HepG2 (cell line): ENCODE measurements around the gene LILRB3. TPM values are rescaled to one million over a fixed set of nuclear protein-coding genes. Genes with fewer than 3 reads are reported as not detected.

Source experiments
- ATAC-seq: fragments of 200-7000 bp; cut with Tn5 transposase; 3 replicates; pipeline ENCODE4 v1.9.1; 2020; ENCODE audit warnings: mild to moderate bottlenecking, moderate library complexity
- BruUV-seq: library from RNA; stranded (reverse); fragments of 400-500 nt; replicated peaks from 2 replicates; lab custom pipeline; 2021; lab: Mats Ljungman, UMichigan
- CTCF ChIA-PET: fragments of 300-600 bp; formaldehyde crosslinking; extraction: SDS; loops from one replicate; lab custom pipeline; 2021; ENCODE audit warnings: low total read pairs, inconsistent platforms, low intra/inter-chr PET ratio; lab: Yijun Ruan, JAX
- POLR2A ChIA-PET: fragments of 350-600 bp; sonication (Branson Sonifier 250); formaldehyde crosslinking; loops from one replicate; lab custom pipeline; 2020; ENCODE audit warnings: antibody characterized with exemption, inconsistent platforms; lab: Yijun Ruan, JAX
- DNase-seq: peaks from one replicate; pipeline ENCODE4 v3.0.0-alpha.2; 2015; ENCODE audit warnings: low spot score
- FAIRE-seq: peaks from 3 replicates; lab custom pipeline; 2011; peaks lifted over from hg19 to GRCh38; lab: Jason Lieb, UNC
- H2AFZ ChIP-seq: one replicate; pipeline ENCODE4 v1.6.1; 2011; ENCODE audit warnings: low read length, inconsistent platforms
- H3K27ac ChIP-seq: fragments of 300-600 bp; 3 replicates; pipeline ENCODE4 v1.8.0; 2011; ENCODE audit warnings: mixed run types, mild to moderate bottlenecking, mixed read lengths, low read length, inconsistent platforms; ENCODE audit not compliant: insufficient read depth; ENCODE audit errors: extremely low read length
- H3K27me3 ChIP-seq, 2 experiments: fragments of 200-600 bp in 1 of 2; 2 replicates in 1 of 2; 3 replicates in 1 of 2; pipeline versions ENCODE4 v1.6.0 to v1.8.0; 2011; ENCODE audit warnings: low read length in 2 of 2, mild to moderate bottlenecking in 2 of 2, moderate library complexity in 2 of 2, inconsistent platforms in 1 of 2; ENCODE audit not compliant: insufficient read depth in 2 of 2, control insufficient read depth in 1 of 2
- H3K36me3 ChIP-seq, 2 experiments: fragments of 200-600 bp in 1 of 2; replicated peaks in 1 of 2; 2 replicates in 1 of 2; 3 replicates in 1 of 2; pipeline versions ENCODE4 v1.5.1 to v1.8.0; 2011; ENCODE audit warnings: low read length in 2 of 2, inconsistent platforms in 1 of 2; ENCODE audit not compliant: insufficient read depth in 2 of 2, control insufficient read depth in 1 of 2
- H3K4me1 ChIP-seq: 2 replicates; pipeline ENCODE4 v1.5.1; 2012; ENCODE audit warnings: low read length, inconsistent platforms; ENCODE audit not compliant: insufficient read depth
- H3K4me2 ChIP-seq: 2 replicates; pipeline ENCODE4 v1.6.0; 2011; ENCODE audit warnings: low read depth, low read length, inconsistent platforms
- H3K4me3 ChIP-seq, 3 experiments: fragments of 200-600 bp in 1 of 3; sonication (generic), shearing (Covaris generic) in 1 of 3; replicated peaks in 1 of 3; 2 replicates each; pipeline ENCODE4 v1.5.1; 2011 to 2016; ENCODE audit warnings: low read length in 3 of 3, inconsistent platforms in 2 of 3, low read depth in 2 of 3, mild to moderate bottlenecking in 2 of 3, control low read depth in 1 of 3, mixed read lengths in 1 of 3; ENCODE audit not compliant: insufficient read depth in 1 of 3
- H3K79me2 ChIP-seq: one replicate; pipeline ENCODE4 v1.6.1; 2011; ENCODE audit warnings: low read length, inconsistent platforms; ENCODE audit not compliant: insufficient read depth
- H3K9ac ChIP-seq: 2 replicates; pipeline ENCODE4 v1.6.0; 2011; ENCODE audit warnings: mild to moderate bottlenecking, low read depth, low read length, inconsistent platforms; ENCODE audit not compliant: insufficient read depth
- H3K9me3 ChIP-seq: 2 replicates; pipeline ENCODE4 v1.5.1; 2012; ENCODE audit warnings: mild to moderate bottlenecking, low read length
- H4K20me1 ChIP-seq: 2 replicates; pipeline ENCODE4 v1.6.0; 2011; ENCODE audit warnings: inconsistent platforms, mild to moderate bottlenecking, low read length, moderate library complexity; ENCODE audit not compliant: insufficient read depth
- AGO2 ChIP-seq: fragments of 200-400 bp; formaldehyde crosslinking; optimal IDR thresholded peaks from 2 replicates; pipeline ENCODE3; 2017; ENCODE audit warnings: mild to moderate bottlenecking, low read depth, low read length, moderate library complexity
- BHLHE40 ChIP-seq: IDR thresholded peaks from 2 replicates; pipeline ENCODE4 v1.6.1; 2011; ENCODE audit warnings: low read length, improper control_type of control experiment
- RBFOX2 ChIP-seq: fragments of 200-400 bp; formaldehyde crosslinking; IDR thresholded peaks from 2 replicates; pipeline ENCODE4 v1.6.1; 2017; ENCODE audit warnings: low read depth, mild to moderate bottlenecking, low read length
- RBM22 ChIP-seq: fragments of 200-400 bp; formaldehyde crosslinking; optimal IDR thresholded peaks from 2 replicates; pipeline ENCODE3; 2017; ENCODE audit warnings: mild to moderate bottlenecking, low read length, moderate library complexity
- SMC3 ChIP-seq: IDR thresholded peaks from 2 replicates; pipeline ENCODE4 v1.6.1; 2011; ENCODE audit warnings: low read length, improper control_type of control experiment
- SRY ChIP-seq: sonication (generic); formaldehyde crosslinking; IDR thresholded peaks from 2 replicates; pipeline ENCODE4 v1.8.0; 2022; ENCODE audit warnings: mild to moderate bottlenecking, missing genetic modification reagents
- ZBTB1 ChIP-seq: sonication (generic); formaldehyde crosslinking; IDR thresholded peaks from 2 replicates; pipeline ENCODE4 v1.4.0; 2020; ENCODE audit warnings: missing genetic modification reagents, borderline replicate concordance
- WGBS: methylation state at CpG from one replicate; pipeline ENCODE4 v1.1.6; 2017; ENCODE audit warnings: low lambda C conversion rate; 5-methylcytosine and 5-hydroxymethylcytosine counted together
- in situ Hi-C: cut with HindIII; loops from 2 replicates; pipeline ENCODE4 v1.10.0; 2017; ENCODE audit warnings: low pct_unique_long_range_greater_than_20kb; ENCODE audit not compliant: extremely low pct_ligation_motif_present
- intact Hi-C: fragments of 100-400 bp; cut with micrococcal nuclease; formaldehyde crosslinking; loops from one replicate; pipeline ENCODE4 v1.10.0; 2022; ENCODE audit not compliant: unreplicated experiment
- polyA plus RNA-seq, 8 experiments: library from polyadenylated mRNA; depleted of rRNA in 3 of 8; stranded (reverse) in 7 of 8; unstranded in 1 of 8; fragments of >200 nt; fragmentation: Illumina TruSeq in 4 of 8; extraction: Trizol in 4 of 8; gene quantifications; 2 replicates each; pipeline versions ENCODE4 v1.2.1 to v1.2.3, GENCODE V29; 2011 to 2016; ENCODE audit warnings: low read depth in 4 of 8, missing spikeins in 1 of 8, mixed read lengths in 1 of 8; ENCODE audit not compliant: insufficient read depth in 1 of 8
- total RNA-seq, 5 experiments: library from RNA; depleted of rRNA; stranded (reverse); fragments of >200 nt; fragmentation: Illumina TruSeq; extraction: Trizol; gene quantifications; 2 replicates each; pipeline ENCODE4 v1.2.3, GENCODE V29; 2016; ENCODE audit warnings: low read depth in 1 of 5
- TF ChIP-seq, protein P1 (sequence below): sonication (generic); formaldehyde crosslinking; IDR thresholded peaks from 2 replicates; pipeline ENCODE4 v1.4.0; 2020; ENCODE audit warnings: missing genetic modification reagents

Gene LILRB3
- total and polyA plus RNA-seq, 2 of the 13 experiments (the other 11 are each of a cell fraction or from before 2014, with no cell fraction given) = 0.22 TPM; not detected in 1

DNA sequence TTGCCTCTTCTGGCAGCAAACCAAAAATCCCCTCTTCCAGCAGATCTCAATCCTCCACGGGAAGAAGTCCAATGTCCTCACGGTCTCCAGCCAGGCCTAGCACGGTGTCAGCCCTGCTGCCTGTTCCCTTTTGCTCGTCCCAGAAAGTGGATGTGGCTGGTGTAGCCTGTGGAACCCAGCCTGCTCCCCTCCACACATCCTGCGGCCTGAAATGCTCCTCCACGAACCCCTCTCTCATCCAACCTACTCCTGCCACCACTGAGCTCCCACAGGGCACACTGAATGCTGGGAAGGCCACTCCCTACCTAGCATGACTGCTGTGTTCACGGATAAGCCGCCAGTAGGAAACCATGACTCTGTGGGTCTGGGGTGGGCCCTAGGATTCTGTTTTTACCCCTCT is 36.5 kb downstream of the LILRB3 start:
- no peak overlapping the region for H3K27ac ChIP-seq
- POLR2A ChIA-PET = interaction anchor here (1.5 to 1.6 kb wide), 2 partner anchors 14 to 27 kb away, joined by 5 to 6 read pairs; partner anchors contain the start of genes LENG1 and RPS9
- DNase-seq (no peak), ATAC-seq (no peak)
- no peak overlapping the region for H3K4me3 ChIP-seq
- intact Hi-C loops (loop anchor here (1.0 kb wide), 1 partner anchor 26 kb away; no protein-coding TSS in a partner anchor), in situ Hi-C loops (no loop called here)
- no peak overlapping the region for H3K4me2 ChIP-seq
- H3K27me3 ChIP-seq = no peaks in the 10 kb centered on the region
- no peak overlapping the region for H3K9ac ChIP-seq
- H4K20me1 ChIP-seq = no peaks in the 10 kb centered on the region
- H3K79me2 ChIP-seq = peaks cover 8% of the 10 kb centered on the region
- 87% methylated on average over 8 of the region's 8 CpGs for WGBS
- H3K4me1 ChIP-seq = peaks cover 23% of the 10 kb centered on the region
- 0 out of 5 replicates have a peak, but pooled peaks cover 1 to 12% of the 10 kb centered on the region in 2 experiments for H3K36me3 ChIP-seq
- no TSS peak for BruUV-seq
- H2AFZ ChIP-seq = no peak overlapping the region
- TF ChIP-seq SMC3 = no peak
- TF ChIP-seq ZBTB1 (CRISPR knock-in tag) = no peak
- TF ChIP-seq, protein P1, sequence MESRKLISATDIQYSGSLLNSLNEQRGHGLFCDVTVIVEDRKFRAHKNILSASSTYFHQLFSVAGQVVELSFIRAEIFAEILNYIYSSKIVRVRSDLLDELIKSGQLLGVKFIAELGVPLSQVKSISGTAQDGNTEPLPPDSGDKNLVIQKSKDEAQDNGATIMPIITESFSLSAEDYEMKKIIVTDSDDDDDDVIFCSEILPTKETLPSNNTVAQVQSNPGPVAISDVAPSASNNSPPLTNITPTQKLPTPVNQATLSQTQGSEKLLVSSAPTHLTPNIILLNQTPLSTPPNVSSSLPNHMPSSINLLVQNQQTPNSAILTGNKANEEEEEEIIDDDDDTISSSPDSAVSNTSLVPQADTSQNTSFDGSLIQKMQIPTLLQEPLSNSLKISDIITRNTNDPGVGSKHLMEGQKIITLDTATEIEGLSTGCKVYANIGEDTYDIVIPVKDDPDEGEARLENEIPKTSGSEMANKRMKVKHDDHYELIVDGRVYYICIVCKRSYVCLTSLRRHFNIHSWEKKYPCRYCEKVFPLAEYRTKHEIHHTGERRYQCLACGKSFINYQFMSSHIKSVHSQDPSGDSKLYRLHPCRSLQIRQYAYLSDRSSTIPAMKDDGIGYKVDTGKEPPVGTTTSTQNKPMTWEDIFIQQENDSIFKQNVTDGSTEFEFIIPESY (CRISPR knock-in tag) = no peak
- TF ChIP-seq SRY (CRISPR knock-in tag) = no peak
- TF ChIP-seq, all 625 proteins: peak for 0
- FAIRE-seq = no peak
- CTCF ChIA-PET = no interaction called here
- H3K9me3 ChIP-seq = no peaks in the 10 kb centered on the region

DNA sequence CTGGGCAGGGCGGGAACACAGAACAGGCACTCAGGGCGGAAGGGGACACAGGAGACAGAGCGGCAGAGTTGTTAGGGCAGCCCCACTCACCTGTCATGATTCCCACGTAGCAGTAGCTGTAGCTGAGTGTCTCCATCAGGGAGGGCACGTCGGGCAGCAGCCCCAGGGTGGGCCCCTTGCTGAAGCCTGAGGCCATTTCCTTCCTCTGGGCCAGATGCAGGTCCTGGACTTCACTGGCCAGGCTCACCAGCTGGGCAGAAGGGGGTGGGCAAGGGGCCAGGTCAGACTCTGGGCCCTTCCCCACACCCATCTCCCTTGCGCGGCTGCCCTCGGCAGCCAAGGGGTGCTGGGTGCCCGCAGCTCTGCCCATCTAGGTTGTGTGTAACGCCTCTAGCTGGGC is 39.4 kb downstream of the LILRB3 start:
- in situ Hi-C loops (no loop called here), intact Hi-C loops (no loop called here)
- H3K27ac ChIP-seq = no peak overlapping the region
- no peak for ATAC-seq
- no TSS peak for BruUV-seq
- H3K9me3 ChIP-seq = no peaks in the 10 kb centered on the region
- peaks cover 20% of the 10 kb centered on the region for H3K4me1 ChIP-seq
- ChIA-PET CTCF (no interaction called here), POLR2A (no interaction called here)
- no peak overlapping the region for H3K9ac ChIP-seq
- no peaks in the 10 kb centered on the region for H3K27me3 ChIP-seq
- H3K4me3 ChIP-seq = no peak overlapping the region
- peaks cover 5% of the 10 kb centered on the region; the same call in 1 of the 2 replicates for H4K20me1 ChIP-seq
- peaks cover 1 to 15% of the 10 kb centered on the region in 2 experiments; a peak in 1 of 5 replicates for H3K36me3 ChIP-seq
- H3K79me2 ChIP-seq = peaks cover 5% of the 10 kb centered on the region
- DNase-seq = no peak
- no peak for FAIRE-seq
- TF ChIP-seq BHLHE40 (no peak), RBM22 (peak; percentile 14), RBFOX2 (0 out of 2 replicates have a peak, but pooled peaks have one; percentile 21), AGO2 (peak; percentile 40)
- no peak overlapping the region for H2AFZ ChIP-seq
- H3K4me2 ChIP-seq = no peak overlapping the region
- 99% methylated on average over 8 of the region's 11 CpGs for WGBS
